Measurements from ENCODE around the gene CRY2.

DNA sequence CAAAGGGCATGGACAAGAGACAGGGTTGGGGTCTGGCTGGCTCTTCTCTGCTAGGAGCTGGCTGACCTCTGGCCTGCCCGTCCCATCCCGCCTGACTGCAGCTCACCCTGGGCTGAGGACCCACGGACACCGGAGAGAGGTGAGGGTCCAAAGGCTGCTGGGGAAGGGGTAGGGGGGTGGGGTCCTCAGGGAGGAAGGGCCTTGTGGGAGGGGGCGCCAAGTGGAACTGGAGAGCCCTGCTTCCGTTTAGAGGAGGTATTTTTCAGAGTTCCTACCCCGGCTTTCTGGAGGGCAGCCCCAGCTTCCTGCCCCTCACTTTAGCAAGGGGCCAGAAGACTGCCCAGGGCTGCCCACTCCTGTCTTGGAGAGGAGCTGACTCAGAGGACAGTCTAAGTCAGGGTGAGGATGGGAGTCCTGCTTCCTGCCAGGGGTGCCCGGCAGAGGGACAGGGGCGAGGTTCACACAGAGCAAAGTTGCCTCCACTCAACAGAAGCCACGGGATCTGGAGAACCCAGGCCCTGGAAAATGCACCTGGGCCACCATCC lies 82.3 kb downstream of the CRY2 start:
- TF ChIP-seq, protein P1, sequence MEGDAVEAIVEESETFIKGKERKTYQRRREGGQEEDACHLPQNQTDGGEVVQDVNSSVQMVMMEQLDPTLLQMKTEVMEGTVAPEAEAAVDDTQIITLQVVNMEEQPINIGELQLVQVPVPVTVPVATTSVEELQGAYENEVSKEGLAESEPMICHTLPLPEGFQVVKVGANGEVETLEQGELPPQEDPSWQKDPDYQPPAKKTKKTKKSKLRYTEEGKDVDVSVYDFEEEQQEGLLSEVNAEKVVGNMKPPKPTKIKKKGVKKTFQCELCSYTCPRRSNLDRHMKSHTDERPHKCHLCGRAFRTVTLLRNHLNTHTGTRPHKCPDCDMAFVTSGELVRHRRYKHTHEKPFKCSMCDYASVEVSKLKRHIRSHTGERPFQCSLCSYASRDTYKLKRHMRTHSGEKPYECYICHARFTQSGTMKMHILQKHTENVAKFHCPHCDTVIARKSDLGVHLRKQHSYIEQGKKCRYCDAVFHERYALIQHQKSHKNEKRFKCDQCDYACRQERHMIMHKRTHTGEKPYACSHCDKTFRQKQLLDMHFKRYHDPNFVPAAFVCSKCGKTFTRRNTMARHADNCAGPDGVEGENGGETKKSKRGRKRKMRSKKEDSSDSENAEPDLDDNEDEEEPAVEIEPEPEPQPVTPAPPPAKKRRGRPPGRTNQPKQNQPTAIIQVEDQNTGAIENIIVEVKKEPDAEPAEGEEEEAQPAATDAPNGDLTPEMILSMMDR (IDR thresholded peaks at IDR 0.05) = no peak
- TF ChIP-seq POLR2A (IDR thresholded peaks at IDR 0.05) = no peak
